GM18907 (cell line): Measurements from ENCODE around the gene PLPP2.
"Not testable (repeated sequence)": the region's sequence is repeated elsewhere in the genome, so short reads cannot be mapped to it uniquely, and the experiment has no call there.

Experiments used
- ATAC-seq: cut with Tn5 transposase; IDR thresholded peaks from one replicate; pipeline ENCODE4 v1.9.1; 2021; ENCODE audit warnings: mild to moderate bottlenecking, moderate library complexity; ENCODE audit not compliant: unreplicated experiment

PLPP2 gene

DNA sequence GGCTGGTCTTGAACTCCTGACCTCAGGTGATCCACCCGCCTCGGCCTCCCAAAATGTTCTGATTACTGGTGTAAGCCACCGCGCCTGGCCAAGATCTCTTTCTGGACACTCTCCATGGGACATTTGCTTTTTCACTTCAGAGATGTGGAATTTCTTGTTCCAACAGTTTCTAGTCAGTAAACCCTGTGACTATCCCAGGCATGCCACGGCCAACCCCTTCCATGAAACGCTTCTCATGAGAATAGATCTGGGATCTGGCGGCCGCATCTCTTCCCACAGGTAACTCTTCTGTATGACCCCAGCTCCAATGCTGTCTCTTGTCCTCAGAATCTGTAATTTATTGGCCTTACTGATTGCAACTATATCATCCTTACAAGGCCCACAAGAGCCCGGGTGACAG, 16.2 kb downstream of the PLPP2 start:
- no peak for ATAC-seq

GRCh38 chr19:273393-273792, 17.8 kb downstream of the PLPP2 start:
- no peak for ATAC-seq

DNA sequence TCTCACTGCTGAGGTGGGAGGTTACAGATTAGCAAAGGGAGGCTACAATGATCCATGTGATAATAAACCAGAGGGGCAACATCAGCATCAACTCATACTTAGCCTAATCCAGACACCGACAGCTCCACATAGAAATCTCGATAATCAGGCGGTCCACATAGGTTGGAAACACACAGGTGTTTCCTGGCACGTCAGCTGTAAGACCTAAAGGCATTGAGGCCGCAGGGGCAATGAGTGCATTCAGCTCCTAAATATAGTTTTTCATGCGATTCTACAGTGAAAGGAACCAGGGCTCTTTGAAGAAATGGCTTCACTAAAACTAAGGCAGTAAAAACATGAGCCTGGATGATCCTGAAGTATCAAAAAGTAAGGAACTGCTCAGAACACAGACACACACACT, 19.3 kb downstream of the PLPP2 start:
- ATAC-seq, result no peak

DNA sequence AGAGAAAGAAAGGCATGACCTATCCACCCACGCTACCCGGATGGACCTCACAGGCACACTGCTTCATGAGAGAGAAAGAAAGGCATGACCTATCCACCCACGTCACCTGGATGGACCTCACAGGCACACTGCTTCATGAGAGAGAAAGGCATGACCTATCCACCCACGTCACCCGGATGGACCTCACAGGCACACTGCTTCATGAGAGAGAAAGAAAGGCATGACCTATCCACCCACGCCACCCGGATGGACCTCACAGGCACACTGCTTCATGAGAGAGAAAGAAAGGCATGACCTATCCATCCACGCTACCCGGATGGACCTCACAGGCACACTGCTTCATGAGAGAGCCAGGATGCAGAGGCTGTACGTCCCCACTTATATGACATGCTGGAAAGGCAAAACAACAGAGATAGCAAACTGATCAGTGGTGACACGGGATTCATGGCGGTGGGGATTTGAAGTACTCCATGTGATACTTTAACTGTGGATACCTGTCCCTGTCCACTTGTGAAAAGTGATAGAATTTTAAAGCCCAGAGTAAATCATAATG, 20.4 kb downstream of the PLPP2 start:
- ATAC-seq, result not testable (repeated sequence)

GRCh38 chr19:269241-269640, 22.0 kb downstream of the PLPP2 start:
- ATAC-seq, result no peak

GRCh38 chr19:262125-262524, 29.1 kb downstream of the PLPP2 start:
- no peak for ATAC-seq

GRCh38 chr19:256804-257203, 34.4 kb downstream of the PLPP2 start:
- not testable (repeated sequence) for ATAC-seq

DNA sequence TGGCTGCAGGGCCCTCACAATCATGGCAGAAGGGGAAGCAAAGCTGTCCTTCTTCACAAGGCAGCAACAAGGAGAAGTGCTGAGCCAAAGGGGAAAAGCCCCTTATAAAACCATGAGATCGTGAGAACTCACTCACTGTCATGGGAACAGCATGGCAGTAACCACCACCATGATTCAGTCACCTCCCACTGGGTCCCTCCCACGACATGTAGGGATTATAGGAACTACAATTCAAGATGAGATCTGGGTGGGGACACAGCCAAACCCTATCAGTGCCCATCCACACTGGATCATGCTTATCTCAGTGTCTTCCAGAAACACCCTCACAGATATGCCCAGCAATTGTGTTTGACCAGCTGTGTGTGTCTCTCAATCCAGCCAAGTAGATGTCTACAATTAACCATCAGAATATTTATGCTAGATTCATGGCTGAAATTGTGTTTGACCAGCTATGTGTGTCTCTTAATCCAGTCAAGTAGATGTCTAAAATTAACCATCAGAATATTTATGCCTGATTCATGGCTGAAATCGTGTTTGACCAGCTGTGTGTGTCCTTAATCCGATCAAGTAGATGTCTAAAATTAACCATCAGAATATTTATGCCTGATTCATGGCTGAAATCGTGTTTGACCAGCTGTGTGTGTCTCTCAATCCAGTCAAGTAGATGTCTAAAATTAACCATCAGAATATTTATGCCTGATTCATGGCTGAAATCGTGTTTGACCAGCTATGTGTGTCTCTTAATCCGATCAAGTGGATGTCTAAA, 38.6 kb downstream of the PLPP2 start:
- not testable (repeated sequence) for ATAC-seq

- no peak for ATAC-seq
Observed at GRCh38 chr19:246551-246950, 44.7 kb downstream of the PLPP2 start.

DNA sequence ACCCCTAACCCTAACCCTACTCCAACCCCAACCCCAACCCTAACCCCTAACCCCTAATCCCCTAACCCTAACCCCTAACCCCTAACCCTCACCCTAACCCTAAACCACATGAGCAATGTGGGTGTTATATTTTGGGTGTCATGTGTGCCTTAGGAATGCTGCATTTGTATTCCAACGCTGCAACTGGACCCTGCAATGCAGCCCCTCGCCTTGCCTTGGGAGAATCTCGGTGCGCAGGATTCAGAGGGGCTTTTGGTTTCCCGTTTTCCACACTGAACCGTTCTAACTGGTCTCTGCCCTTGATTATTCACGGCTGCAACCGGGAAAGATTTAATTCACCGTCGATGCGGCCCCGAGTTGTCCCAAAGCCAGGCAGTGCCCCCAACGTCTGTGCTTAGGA, 45.3 kb downstream of the PLPP2 start:
- ATAC-seq, result not testable (repeated sequence)

DNA sequence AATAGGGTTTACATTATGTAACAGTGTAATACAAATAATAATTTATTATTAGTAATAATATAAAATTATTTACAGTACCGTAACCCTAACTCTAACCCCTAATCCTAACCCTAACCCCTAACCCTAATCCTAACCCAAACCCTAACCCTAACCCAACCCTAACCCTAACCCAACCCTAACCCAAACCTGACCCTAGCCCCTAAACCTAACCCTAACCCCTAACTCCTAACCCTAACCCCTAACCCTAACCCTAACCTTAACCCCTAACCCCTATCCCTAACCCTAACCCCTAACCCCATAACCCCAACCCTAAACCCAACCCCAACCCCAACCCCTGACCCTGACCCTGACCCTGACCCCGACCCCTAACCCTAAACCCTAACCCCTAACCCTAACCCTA, 45.7 kb downstream of the PLPP2 start:
- ATAC-seq, result no peak
